H1 (cell line): ENCODE results near the gene MAGI1. TPM values are rescaled to one million over a fixed set of nuclear protein-coding genes. Genes with fewer than 3 reads are reported as not detected.

ENCODE experiments used
- CTCF ChIA-PET: fragments of 300-600 bp; sonication (Branson Sonifier 250); formaldehyde crosslinking; loops from one replicate; lab custom pipeline; 2021; ENCODE audit not compliant: partially characterized antibody; lab: Charles Lee
- POLR2A ChIA-PET: fragments of 300-600 bp; sonication (Branson Sonifier 250); formaldehyde crosslinking; loops from one replicate; lab custom pipeline; 2021; ENCODE audit warnings: inconsistent platforms; ENCODE audit not compliant: partially characterized antibody; lab: Charles Lee
- DNase-seq, 2 experiments: peaks; one replicate each; pipeline versions ENCODE4 v3.0.0 to v3.0.0-alpha.2; 2010 to 2022; ENCODE audit warnings: low spot score in 2 of 2, low read depth in 1 of 2, mixed read lengths in 1 of 2
- FAIRE-seq: peaks from 2 replicates; lab custom pipeline; 2011; peaks lifted over from hg19 to GRCh38; lab: Jason Lieb, UNC
- H2AFZ ChIP-seq: 2 replicates; pipeline ENCODE4 v1.8.1; 2012; ENCODE audit warnings: low read length, inconsistent platforms
- H2AK5ac ChIP-seq: 2 replicates; pipeline ENCODE4 v1.6.1; 2013; ENCODE audit warnings: low read depth, low read length
- H2BK120ac ChIP-seq: replicated peaks from 2 replicates; pipeline ENCODE3; 2013; ENCODE audit warnings: low read depth, low read length, inconsistent platforms
- H2BK12ac ChIP-seq: 2 replicates; pipeline ENCODE4 v1.6.1; 2013; ENCODE audit warnings: low read depth, low read length
- H2BK15ac ChIP-seq: 2 replicates; pipeline ENCODE4 v1.6.1; 2013; ENCODE audit warnings: low read length
- H2BK20ac ChIP-seq: 2 replicates; pipeline ENCODE4 v1.6.1; 2013; ENCODE audit warnings: low read length
- H2BK5ac ChIP-seq: 2 replicates; pipeline ENCODE4 v1.6.1; 2013; ENCODE audit warnings: low read depth, low read length
- H3K14ac ChIP-seq: 2 replicates; pipeline ENCODE4 v1.6.1; 2013; ENCODE audit warnings: inconsistent platforms; ENCODE audit not compliant: insufficient read length
- H3K18ac ChIP-seq: 2 replicates; pipeline ENCODE4 v1.6.1; 2013; ENCODE audit warnings: low read length; ENCODE audit errors: extremely low read depth
- H3K23ac ChIP-seq: 2 replicates; pipeline ENCODE4 v1.6.1; 2013; ENCODE audit warnings: inconsistent platforms; ENCODE audit not compliant: insufficient read length
- H3K23me2 ChIP-seq: 2 replicates; pipeline ENCODE4 v1.6.1; 2013; ENCODE audit warnings: low read depth, low read length
- H3K27ac ChIP-seq: 2 replicates; pipeline ENCODE4 v1.6.1; 2011; ENCODE audit warnings: low read depth, low read length, inconsistent platforms
- H3K27me3 ChIP-seq, 4 experiments: replicated peaks in 1 of 4; 1 replicate in 1 of 4; 2 replicates in 3 of 4; pipeline versions ENCODE4 v1.6.1 to v1.8.1; 2011 to 2013; ENCODE audit warnings: low read length in 3 of 4, mild to moderate bottlenecking in 3 of 4, inconsistent platforms in 2 of 4, mixed read lengths in 2 of 4, moderate library complexity in 1 of 4; ENCODE audit not compliant: control insufficient read depth in 3 of 4, insufficient read depth in 3 of 4; ENCODE audit errors: extremely low read depth in 1 of 4
- H3K36me3 ChIP-seq, 4 experiments: 2 replicates each; pipeline versions ENCODE4 v1.6.1 to v1.8.1; 2011 to 2013; ENCODE audit warnings: mild to moderate bottlenecking in 4 of 4, low read length in 3 of 4, moderate library complexity in 2 of 4, control low read depth in 1 of 4, inconsistent platforms in 1 of 4; ENCODE audit not compliant: insufficient read depth in 4 of 4, control insufficient read depth in 2 of 4
- H3K4ac ChIP-seq: replicated peaks from 2 replicates; pipeline ENCODE3; 2013; ENCODE audit warnings: low read length, low read depth, mixed read lengths, inconsistent platforms; ENCODE audit not compliant: insufficient read length
- H3K4me1 ChIP-seq, 4 experiments: replicated peaks in 1 of 4; 1 replicate in 1 of 4; 2 replicates in 3 of 4; pipeline versions ENCODE4 v1.6.1 to v1.8.1; 2011 to 2013; ENCODE audit warnings: low read length in 3 of 4, inconsistent platforms in 2 of 4, mixed read lengths in 1 of 4; ENCODE audit not compliant: insufficient read depth in 4 of 4, control insufficient read depth in 3 of 4
- H3K4me2 ChIP-seq, 2 experiments: 2 replicates each; pipeline versions ENCODE4 v1.6.1 to v1.8.1; 2011 to 2013; ENCODE audit warnings: low read depth in 2 of 2, low read length in 2 of 2, control low read depth in 1 of 2, inconsistent platforms in 1 of 2, mild to moderate bottlenecking in 1 of 2; ENCODE audit not compliant: insufficient read depth in 1 of 2
- H3K4me3 ChIP-seq, 4 experiments: fragments of 200-600, 300-600 bp in 1 of 4; sonication (generic), shearing (Covaris generic), sonication (Bioruptor Twin) in 1 of 4; 2 replicates each; pipeline versions ENCODE4 v1.5.1 to v1.8.1; 2011 to 2016; ENCODE audit warnings: low read length in 4 of 4, low read depth in 3 of 4, control low read depth in 2 of 4, inconsistent platforms in 2 of 4, mild to moderate bottlenecking in 2 of 4, mixed read lengths in 1 of 4, moderate library complexity in 1 of 4; ENCODE audit not compliant: insufficient read depth in 2 of 4; ENCODE audit errors: extremely low read depth in 1 of 4
- H3K56ac ChIP-seq: replicated peaks from 2 replicates; pipeline ENCODE3; 2013; ENCODE audit warnings: low read depth, mild to moderate bottlenecking, mixed read lengths, low read length, inconsistent platforms; ENCODE audit not compliant: insufficient read length
- H3K79me1 ChIP-seq: 2 replicates; pipeline ENCODE4 v1.6.1; 2013; ENCODE audit warnings: low read depth, low read length, control low read depth
- H3K79me2 ChIP-seq, 2 experiments: 2 replicates each; pipeline versions ENCODE4 v1.6.1 to v1.8.1; 2012 to 2013; ENCODE audit warnings: low read length in 2 of 2, mild to moderate bottlenecking in 2 of 2, inconsistent platforms in 1 of 2; ENCODE audit not compliant: insufficient read depth in 2 of 2, control insufficient read depth in 1 of 2
- H3K9ac ChIP-seq, 4 experiments: replicated peaks in 1 of 4; 1 replicate in 1 of 4; 2 replicates in 3 of 4; pipeline versions ENCODE4 v1.6.1 to v1.8.1; 2011 to 2013; ENCODE audit warnings: low read depth in 3 of 4, low read length in 3 of 4, control low read depth in 2 of 4, mild to moderate bottlenecking in 2 of 4, moderate library complexity in 2 of 4, inconsistent platforms in 1 of 4; ENCODE audit errors: extremely low read depth in 1 of 4
- H3K9me3 ChIP-seq, 2 experiments: 2 replicates each; pipeline versions ENCODE4 v1.6.1 to v1.8.1; 2012 to 2013; ENCODE audit warnings: mild to moderate bottlenecking in 2 of 2, moderate library complexity in 2 of 2, control low read depth in 1 of 2, inconsistent platforms in 1 of 2, low read depth in 1 of 2, low read length in 1 of 2, mixed read lengths in 1 of 2; ENCODE audit not compliant: insufficient read depth in 2 of 2
- H4K20me1 ChIP-seq, 2 experiments: replicated peaks in 1 of 2; 2 replicates each; pipeline versions ENCODE3 to v1.8.1; 2011 to 2013; ENCODE audit warnings: inconsistent platforms in 2 of 2, low read length in 2 of 2, mild to moderate bottlenecking in 1 of 2; ENCODE audit not compliant: insufficient read depth in 2 of 2, control insufficient read depth in 1 of 2
- H4K5ac ChIP-seq: 2 replicates; pipeline ENCODE4 v1.6.1; 2013; ENCODE audit warnings: low read length, low read depth, mixed read lengths, inconsistent platforms; ENCODE audit not compliant: insufficient read length
- H4K8ac ChIP-seq: 2 replicates; pipeline ENCODE4 v1.8.0; 2013; ENCODE audit warnings: mild to moderate bottlenecking, moderate library complexity, low read length, inconsistent platforms; ENCODE audit not compliant: insufficient read depth; ENCODE audit errors: extremely low read depth
- H4K91ac ChIP-seq: replicated peaks from 2 replicates; pipeline ENCODE3; 2013; ENCODE audit warnings: low read length, mixed read lengths, inconsistent platforms; ENCODE audit not compliant: insufficient read length
- ATF2 ChIP-seq: IDR thresholded peaks from 2 replicates; pipeline ENCODE4 v1.6.1; 2012; ENCODE audit warnings: low read length, inconsistent platforms
- KDM4A ChIP-seq: IDR thresholded peaks from one replicate; pipeline ENCODE4 v1.7.1; 2012; ENCODE audit warnings: low read depth, mild to moderate bottlenecking, moderate library complexity, low read length, inconsistent platforms; ENCODE audit not compliant: severe bottlenecking
- SIN3A ChIP-seq, 2 experiments: IDR thresholded peaks in 1 of 2; conservative IDR thresholded peaks in 1 of 2; 2 replicates each; pipeline ENCODE4 v1.6.1; 2011 to 2012; ENCODE audit warnings: low read length in 2 of 2, improper control_type of control experiment in 1 of 2, low read depth in 1 of 2, mild to moderate bottlenecking in 1 of 2
- WGBS, 2 experiments: shearing (Covaris generic) in 1 of 2; methylation state at CpG; one replicate each; pipeline versions ENCODE4 v1.1.6 to v1.1.7; 2013 to 2015; ENCODE audit warnings: low lambda C conversion rate in 2 of 2, mixed read lengths in 2 of 2, inconsistent platforms in 1 of 2, low coverage in 1 of 2, missing lambda C conversion rate in 1 of 2; ENCODE audit not compliant: insufficient replicate concordance in 2 of 2, insufficient coverage in 1 of 2, insufficient read length in 1 of 2; ENCODE audit errors: extremely low coverage in 1 of 2, missing lambda C conversion rate in 1 of 2; 5-methylcytosine and 5-hydroxymethylcytosine counted together
- polyA plus RNA-seq, 7 experiments: library from polyadenylated mRNA; depleted of rRNA in 3 of 7; stranded (reverse) in 5 of 7; unstranded in 2 of 7; fragments of >200 nt in 5 of 7; fragments of 200-250 nt in 2 of 7; gene quantifications; 1 replicate in 5 of 7; 2 replicates in 1 of 7; 4 replicates in 1 of 7; pipeline versions ENCODE4 v1.2.1 to v1.2.3, GENCODE V29; 2011 to 2013; ENCODE audit warnings: missing spikeins in 2 of 7, mixed read lengths in 2 of 7
- total RNA-seq: library from RNA; stranded (reverse); fragmentation: NEBNext Ultra II Directional; extraction: Animal tissue kit (Norgen Biotek cat#: 25700); gene quantifications from 2 replicates; pipeline ENCODE4 v1.2.1, GENCODE V29; 2021

The MAGI1 gene
- total and polyA plus RNA-seq, 2 of the 8 experiments (the other 6 are each of a cell fraction or from before 2014, with no cell fraction given) = 19.8 to 78.0 TPM

DNA sequence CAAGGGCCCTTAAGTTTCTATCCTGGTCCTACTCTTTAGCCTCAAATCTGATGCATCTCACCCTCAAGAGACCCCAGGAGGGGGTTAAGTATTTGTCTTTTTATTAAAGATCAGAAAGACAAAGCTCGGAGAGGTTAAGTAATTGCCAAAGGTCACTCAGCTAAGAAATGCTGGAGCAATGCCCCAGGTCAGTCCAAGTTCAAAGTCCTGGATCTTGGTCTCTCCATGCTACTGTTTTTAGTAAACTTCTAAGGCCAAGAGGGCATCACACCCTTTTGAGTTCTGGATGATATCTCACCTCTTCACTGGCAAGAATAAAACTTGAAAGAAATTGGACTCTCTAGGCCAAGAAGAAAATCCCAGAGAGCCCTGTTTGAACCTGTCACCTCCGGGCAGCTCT lies 488.6 kb downstream of the MAGI1 start:
- Histone ChIP-seq H4K5ac (no peak overlapping the region), H3K79me1 (peaks cover 3% of the 10 kb centered on the region; the same call in 1 of the 2 replicates), H3K4me3 (peak overlapping the region in 3 of 4 experiments; percentile 64 to 75 (median 67); a peak in 3 of 8 replicates), H3K18ac (no peak overlapping the region), H2BK12ac (no peak overlapping the region), H3K23ac (no peak overlapping the region), H3K9ac (no peak overlapping the region), H3K23me2 (peaks cover 6% of the 10 kb centered on the region), H4K91ac (no peak overlapping the region), H2BK5ac (no peak overlapping the region), H2BK20ac (no peak overlapping the region), H4K20me1 (peaks cover 7 to 17% of the 10 kb centered on the region in 2 experiments), H4K8ac (no peak overlapping the region), H2AFZ (no peak overlapping the region), H3K27ac (no peak overlapping the region), H3K4ac (no peak overlapping the region), H3K4me1 (peaks cover 4 to 15% (median 10%) of the 10 kb centered on the region in 4 experiments), H3K27me3 (no peaks in the 10 kb centered on the region), H3K56ac (no peak overlapping the region), H3K9me3 (no peaks in the 10 kb centered on the region), H2BK120ac (no peak overlapping the region), H3K14ac (no peak overlapping the region), H2BK15ac (no peak overlapping the region), H3K4me2 (peak overlapping the region; percentile 80 to 93; a peak in 3 of 4 replicates), H3K36me3 (no peaks in the 10 kb centered on the region), H2AK5ac (no peak overlapping the region; the same call in 1 of the 2 replicates), H3K79me2 (peaks cover 4 to 61% of the 10 kb centered on the region in 2 experiments; a peak in 3 of 4 replicates)
- FAIRE-seq = no peak
- WGBS, 2 experiments = 73% methylated on average over 2 of the region's 2 CpGs; no CpG with 5 or more reads in 1 of the 2 experiments
- DNase-seq = no peak
- TF ChIP-seq SIN3A (conservative IDR thresholded peaks at IDR 0.05 in 1 of 2, IDR thresholded peaks at IDR 0.05 in 1 of 2; ENCODE audit: low read depth in 1 of 2, low read length in 2 of 2) = no peak
- TF ChIP-seq ATF2 = no peak
- no peak for TF ChIP-seq KDM4A
- ChIA-PET CTCF (interaction anchor here (1.3 to 4.3 kb wide), 9 partner anchors 10 to 122 kb away, joined by 3 to 18 read pairs (median 5); no protein-coding TSS in a partner anchor), POLR2A (interaction anchor here (0.8 to 3.8 kb wide), 11 partner anchors 9 to 58 kb away, joined by 3 to 35 read pairs (median 5); no protein-coding TSS in a partner anchor)
